Transverse colon (tissue), 4 donors: ENCODE data around the gene RESP18. TPM values are rescaled to one million over a fixed set of nuclear protein-coding genes. Genes with fewer than 3 reads are reported as not detected.

Source experiments
- DNase-seq: peaks from one replicate; pipeline ENCODE4 v3.0.0-alpha.2; 2019
- H3K27ac ChIP-seq, 4 donors: fragments of 200-600 bp; sonication (generic); 2 replicates each; pipeline ENCODE4 v1.5.1; 2016 to 2018; ENCODE audit warnings: inconsistent platforms in 4 of 4
- H3K27me3 ChIP-seq: fragments of 200-600 bp; sonication (generic); 2 replicates; pipeline ENCODE4 v1.5.1; 2017; ENCODE audit warnings: inconsistent platforms
- H3K36me3 ChIP-seq, 4 donors: fragments of 200-600 bp; sonication (generic); 2 replicates each; pipeline ENCODE4 v1.5.1; 2017 to 2019; ENCODE audit warnings: inconsistent platforms in 4 of 4
- H3K4me1 ChIP-seq, 4 donors: fragments of 200-600 bp; sonication (generic); 2 replicates each; pipeline ENCODE4 v1.5.1; 2017 to 2020; ENCODE audit warnings: inconsistent platforms in 4 of 4
- H3K4me3 ChIP-seq, 4 donors: fragments of 200-600 bp; sonication (generic); 1 replicate in 1 of 4; 2 replicates in 3 of 4; pipeline versions ENCODE4 v1.5.1 to v1.6.1; 2017 to 2019; ENCODE audit warnings: inconsistent platforms in 4 of 4
- H3K9me3 ChIP-seq, 2 donors: fragments of 200-600 bp; sonication (generic); 2 replicates each; pipeline ENCODE4 v1.5.1; 2017 to 2019; ENCODE audit warnings: inconsistent platforms in 2 of 2
- CTCF ChIP-seq, 5 experiments: fragments of 200-600 bp in 3 of 5; fragments of 450-650 bp in 2 of 5; sonication (generic) in 3 of 5; IDR thresholded peaks; 1 replicate in 2 of 5; 2 replicates in 3 of 5; pipeline ENCODE4 v1.5.1; 2016 to 2017; ENCODE audit warnings: antibody characterized with exemption in 5 of 5, inconsistent platforms in 3 of 5, mild to moderate bottlenecking in 2 of 5, moderate library complexity in 1 of 5
- EP300 ChIP-seq: sonication (generic); formaldehyde crosslinking; IDR thresholded peaks from one replicate; pipeline ENCODE4 v1.6.1; 2017; ENCODE audit warnings: antibody characterized with exemption, low read depth
- POLR2A ChIP-seq: fragments of 450-650 bp; IDR thresholded peaks from one replicate; pipeline ENCODE4 v1.6.1; 2016; ENCODE audit warnings: antibody characterized with exemption, mild to moderate bottlenecking, moderate library complexity
- POLR2AphosphoS5 ChIP-seq, 3 donors: sonication (generic); formaldehyde crosslinking; IDR thresholded peaks; one replicate each; pipeline ENCODE4 v1.6.1; 2016; ENCODE audit warnings: antibody characterized with exemption in 3 of 3
- WGBS, 2 donors: methylation state at CpG; one replicate each; pipeline ENCODE4 v1.1.5; 2018; ENCODE audit warnings: low coverage in 1 of 2; 5-methylcytosine and 5-hydroxymethylcytosine counted together
- in situ Hi-C, 4 donors: fragments of 200-750 bp; cut with MboI; loops; one replicate each; pipeline versions ENCODE4 v1.15.0 to v1.15.1; 2017; ENCODE audit warnings: low sequenced_read_pairs in 3 of 4, low pct_ligation_motif_present in 1 of 4, low pct_unique_long_range_greater_than_20kb in 1 of 4
- intact Hi-C: fragments of 100-400 bp; cut with DNase I; formaldehyde crosslinking; loops from one replicate; pipeline ENCODE4 v1.15.1; 2023; ENCODE audit warnings: low total_unique reads
- total RNA-seq, 4 donors: library from RNA; depleted of rRNA; stranded (reverse); fragments of >200 nt; gene quantifications; one replicate each; pipeline ENCODE4 v1.1.0, GENCODE V29; 2016

Gene RESP18
- total RNA-seq, 4 donors from 2014 or later = not detected

DNA sequence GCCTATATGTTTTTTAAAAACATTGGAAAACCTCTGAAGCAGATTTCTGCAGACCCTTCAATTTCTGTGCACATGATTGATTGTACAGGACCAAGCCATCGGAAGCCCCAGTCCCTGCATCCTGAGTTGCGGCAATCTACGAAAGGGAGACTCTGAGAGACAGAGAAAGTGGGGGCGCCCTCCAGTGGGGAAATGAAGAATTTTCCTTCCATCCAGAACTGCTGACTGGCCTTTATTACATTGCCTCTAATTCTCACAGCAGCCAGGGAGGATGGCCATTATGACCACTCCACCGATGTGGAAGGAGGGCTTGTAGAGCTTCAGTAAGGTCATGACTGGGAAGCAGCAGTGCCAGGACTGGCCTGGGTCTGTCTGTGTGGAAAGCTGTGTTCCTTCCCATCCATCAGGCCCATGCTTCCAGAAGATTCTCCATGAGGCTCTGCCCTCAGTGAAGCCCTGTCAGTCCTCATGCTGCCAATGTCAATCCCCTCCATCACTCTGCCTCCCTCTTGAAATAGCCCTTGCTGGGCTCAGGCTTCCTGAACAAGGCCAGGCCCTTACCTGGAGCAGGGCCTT is 20.0 kb upstream of the RESP18 start:
- peak; percentile 73 for DNase-seq
- Histone ChIP-seq H3K27me3 (peaks cover 60% of the 10 kb centered on the region), H3K4me1 (no peaks in the 10 kb centered on the region), H3K9me3 (no peaks in the 10 kb centered on the region), H3K36me3 (no peaks in the 10 kb centered on the region), H3K27ac (no peak overlapping the region), H3K4me3 (no peak overlapping the region)
- no peak for TF ChIP-seq EP300
- TF ChIP-seq CTCF (IDR thresholded peaks at IDR 0.05) = peak; percentile 58 to 67 (median 60)
- TF ChIP-seq POLR2A = no peak
- no peak for TF ChIP-seq POLR2AphosphoS5 (IDR thresholded peaks at IDR 0.05)
- intact Hi-C loops (no loop called here), in situ Hi-C loops (no loop called here)
- WGBS, 2 donors = 7 to 13% methylated on average over 4 to 5 of the region's 5 CpGs

GRCh38 chr2:219350710-219351221 is 18.2 kb upstream of the RESP18 start:
- 58% methylated on average over 4 of the region's 4 CpGs; no CpG with 5 or more reads in 1 of the 2 donors for WGBS, 2 donors
- no peaks in the 10 kb centered on the region for H3K9me3 ChIP-seq
- H3K27ac ChIP-seq = no peak overlapping the region
- H3K4me3 ChIP-seq = no peak overlapping the region
- peaks cover 43% of the 10 kb centered on the region for H3K27me3 ChIP-seq
- in situ Hi-C loops = no loop called here
- intact Hi-C loops = no loop called here
- no peaks in the 10 kb centered on the region for H3K4me1 ChIP-seq
- no peaks in the 10 kb centered on the region for H3K36me3 ChIP-seq
- no peak for TF ChIP-seq POLR2AphosphoS5 (IDR thresholded peaks at IDR 0.05)
- no peak for TF ChIP-seq EP300
- no peak for TF ChIP-seq CTCF (IDR thresholded peaks at IDR 0.05)
- no peak for TF ChIP-seq POLR2A
- no peak for DNase-seq

DNA sequence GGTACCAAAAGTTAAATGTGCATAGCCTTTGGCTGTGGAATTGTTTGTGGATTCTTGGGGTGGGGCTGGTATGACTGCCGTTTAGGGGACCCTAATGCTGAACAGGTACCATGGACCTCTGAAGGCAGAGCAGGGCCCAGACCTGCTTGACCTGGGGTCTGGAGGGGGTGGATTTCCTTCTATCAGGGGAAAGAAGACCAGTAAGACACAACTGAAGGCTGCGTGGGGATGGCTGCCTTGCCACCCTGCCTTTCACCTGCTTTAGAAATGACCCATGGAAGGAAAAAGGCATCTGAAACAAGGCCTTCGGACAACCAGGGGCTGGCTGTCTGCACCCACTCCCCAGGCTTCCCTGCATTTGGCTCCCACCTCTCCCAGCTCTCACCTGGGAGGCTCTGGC is 17.7 kb upstream of the RESP18 start:
- no peak for DNase-seq
- intact Hi-C loops (no loop called here), in situ Hi-C loops (no loop called here)
- H3K9me3 ChIP-seq = no peaks in the 10 kb centered on the region
- 69 to 77% methylated on average over 3 of the region's 3 CpGs for WGBS, 2 donors
- no peak overlapping the region for H3K27ac ChIP-seq
- no peaks in the 10 kb centered on the region for H3K4me1 ChIP-seq
- no peaks in the 10 kb centered on the region for H3K36me3 ChIP-seq
- no peak for TF ChIP-seq POLR2AphosphoS5 (IDR thresholded peaks at IDR 0.05)
- no peak for TF ChIP-seq POLR2A
- TF ChIP-seq CTCF (IDR thresholded peaks at IDR 0.05) = no peak
- H3K4me3 ChIP-seq = no peak overlapping the region
- H3K27me3 ChIP-seq = peaks cover 37% of the 10 kb centered on the region

DNA sequence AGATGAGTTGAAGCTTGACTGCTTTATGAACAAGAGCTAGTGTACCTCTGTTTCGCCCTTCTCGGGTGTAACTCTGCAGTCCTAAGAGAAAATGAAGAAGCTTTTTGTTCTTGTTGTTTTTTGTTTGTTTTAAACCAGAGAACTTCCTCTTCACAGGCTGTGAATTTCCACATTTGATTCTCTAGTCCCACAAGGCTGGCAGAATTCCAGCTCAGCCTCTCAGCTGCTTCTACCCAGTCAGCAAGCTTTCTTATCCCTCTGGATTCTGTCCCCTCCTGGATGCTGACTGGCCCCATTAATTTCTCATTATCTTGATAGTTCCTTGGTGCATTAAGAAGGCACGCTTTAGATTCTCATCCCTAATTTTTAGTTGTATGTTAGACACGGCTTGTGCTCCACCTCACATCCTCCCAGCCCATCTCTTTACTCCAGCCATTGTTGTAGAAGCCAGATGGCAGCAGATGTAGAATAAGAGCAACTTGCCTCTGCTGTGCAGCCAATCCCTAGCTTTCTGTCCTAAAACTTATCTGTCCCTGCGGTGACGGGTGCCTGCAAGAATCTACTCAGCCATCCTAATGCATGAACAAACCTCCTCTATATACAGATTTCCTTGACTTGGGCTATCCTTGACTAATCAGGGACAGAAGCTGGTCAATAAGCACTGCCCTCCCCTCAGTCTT is 12.3 kb upstream of the RESP18 start:
- in situ Hi-C loops = no loop called here
- DNase-seq = peak; percentile 38

More for the DNA sequence above, 12.3 kb upstream of the RESP18 start:
- TF ChIP-seq CTCF (IDR thresholded peaks at IDR 0.05) (no peak), POLR2AphosphoS5 (IDR thresholded peaks at IDR 0.05) (no peak), POLR2A (no peak), EP300 (no peak)
- intact Hi-C loops = loop anchor here (5.0 kb wide), 1 partner anchor 913 kb away; no protein-coding TSS in a partner anchor
- Histone ChIP-seq H3K36me3 (no peaks in the 10 kb centered on the region), H3K27ac (no peak overlapping the region), H3K9me3 (no peaks in the 10 kb centered on the region), H3K4me3 (no peak overlapping the region), H3K27me3 (peaks cover 4% of the 10 kb centered on the region), H3K4me1 (peaks cover 0 to 2% (median 0%) of the 10 kb centered on the region in 4 donors)
- 34 to 40% methylated on average over 6 of the region's 6 CpGs for WGBS, 2 donors
